ENCODE measurements around the gene MAGEA2B.
"Not testable (repeated sequence)": the region's sequence is repeated elsewhere in the genome, so short reads cannot be mapped to it uniquely, and the experiment has no call there.

The MAGEA2B gene

DNA sequence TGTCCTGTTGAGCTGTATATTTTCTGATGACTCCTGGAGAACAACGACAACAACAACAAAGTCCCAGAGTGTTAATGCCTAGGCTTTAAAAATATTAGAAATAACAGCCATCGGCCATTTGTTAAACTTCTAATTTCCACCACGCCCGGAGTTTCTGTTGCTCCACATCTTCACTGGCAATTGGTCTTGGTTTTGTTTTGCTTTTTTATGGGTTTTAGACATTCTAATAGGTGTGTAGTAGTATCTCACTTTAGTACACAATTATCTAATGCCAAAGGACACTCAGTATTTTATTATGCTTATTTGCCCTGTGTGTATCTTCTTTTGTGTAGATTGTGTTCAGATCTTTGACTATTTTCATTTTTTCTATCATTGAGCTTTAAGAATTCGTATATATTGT lies 24.1 kb downstream of the MAGEA2B start:
- no peak overlapping the region for H3K4me3 ChIP-seq (replicated peaks; ENCODE audit: low read depth, low read length)
- no peaks in the 10 kb centered on the region for H3K27me3 ChIP-seq (replicated peaks; ENCODE audit: control insufficient read depth, insufficient read depth, low read length)
- DNase-seq (ENCODE audit: extremely low read depth, insufficient read length), result no peak
- TF ChIP-seq, protein P1, sequence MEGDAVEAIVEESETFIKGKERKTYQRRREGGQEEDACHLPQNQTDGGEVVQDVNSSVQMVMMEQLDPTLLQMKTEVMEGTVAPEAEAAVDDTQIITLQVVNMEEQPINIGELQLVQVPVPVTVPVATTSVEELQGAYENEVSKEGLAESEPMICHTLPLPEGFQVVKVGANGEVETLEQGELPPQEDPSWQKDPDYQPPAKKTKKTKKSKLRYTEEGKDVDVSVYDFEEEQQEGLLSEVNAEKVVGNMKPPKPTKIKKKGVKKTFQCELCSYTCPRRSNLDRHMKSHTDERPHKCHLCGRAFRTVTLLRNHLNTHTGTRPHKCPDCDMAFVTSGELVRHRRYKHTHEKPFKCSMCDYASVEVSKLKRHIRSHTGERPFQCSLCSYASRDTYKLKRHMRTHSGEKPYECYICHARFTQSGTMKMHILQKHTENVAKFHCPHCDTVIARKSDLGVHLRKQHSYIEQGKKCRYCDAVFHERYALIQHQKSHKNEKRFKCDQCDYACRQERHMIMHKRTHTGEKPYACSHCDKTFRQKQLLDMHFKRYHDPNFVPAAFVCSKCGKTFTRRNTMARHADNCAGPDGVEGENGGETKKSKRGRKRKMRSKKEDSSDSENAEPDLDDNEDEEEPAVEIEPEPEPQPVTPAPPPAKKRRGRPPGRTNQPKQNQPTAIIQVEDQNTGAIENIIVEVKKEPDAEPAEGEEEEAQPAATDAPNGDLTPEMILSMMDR (IDR thresholded peaks at IDR 0.05; ENCODE audit: insufficient read depth, low read length, poor library complexity, severe bottlenecking), result no peak
- H3K36me3 ChIP-seq (ENCODE audit: control insufficient read depth, insufficient read depth, low read length), result no peaks in the 10 kb centered on the region

DNA sequence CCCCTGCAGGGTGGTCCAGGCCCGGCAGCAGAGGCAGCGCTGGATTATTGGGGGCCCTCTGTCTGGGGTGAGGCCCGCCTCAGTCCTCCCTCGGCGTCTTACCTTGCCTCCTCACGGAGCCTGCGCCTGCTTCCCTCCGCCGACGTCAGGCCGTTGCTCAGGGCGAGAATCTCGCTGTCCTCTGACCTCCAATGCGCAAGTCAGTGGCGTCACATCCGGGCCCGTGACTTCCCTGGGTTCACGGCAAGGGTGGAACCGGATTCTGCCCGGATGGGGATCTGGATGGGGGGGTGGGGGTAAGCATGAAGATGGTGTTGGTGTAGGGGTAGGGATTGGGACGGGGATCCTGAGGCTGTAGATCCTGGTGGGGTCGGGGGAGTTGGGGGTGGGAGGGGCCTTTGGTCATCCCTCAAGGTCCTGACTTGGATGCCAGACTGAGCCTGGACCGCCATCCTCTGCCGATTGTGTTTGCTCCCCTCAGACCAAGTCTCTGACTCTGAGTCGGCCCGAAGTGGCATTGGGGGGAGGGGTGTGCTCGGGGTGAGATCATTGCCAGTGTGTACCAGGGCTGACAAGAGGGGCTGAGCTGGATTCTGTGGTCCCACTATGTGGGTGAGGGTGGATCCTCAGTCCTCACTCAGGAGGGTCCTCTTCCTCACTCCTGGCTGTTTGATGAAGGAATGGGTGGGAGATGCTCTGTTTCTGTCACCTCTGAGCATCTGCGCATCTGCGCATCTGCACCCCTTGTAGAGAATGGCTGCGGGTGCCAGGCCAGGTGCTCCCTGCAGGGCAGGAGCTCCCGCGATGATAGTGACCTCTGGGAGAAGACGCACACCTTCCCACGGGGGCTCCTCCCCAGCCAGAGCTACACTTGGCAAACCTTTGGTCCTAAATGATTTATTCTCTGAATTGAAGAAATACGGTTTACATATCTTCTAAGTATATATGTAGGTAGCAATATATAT lies 39.5 kb downstream of the MAGEA2B start, which contains the start of gene MAGEA2:
Gene MAGEA2, minus strand, starts transcription at position 157 of the 965 bp plus-strand sequence. CDS start 2,479 bp downstream, outside the sequence.
- not testable (repeated sequence) for DNase-seq (ENCODE audit: extremely low read depth, insufficient read length); H3K27me3 ChIP-seq (replicated peaks; ENCODE audit: control insufficient read depth, insufficient read depth, low read length); H3K36me3 ChIP-seq (ENCODE audit: control insufficient read depth, insufficient read depth, low read length); H3K4me3 ChIP-seq (replicated peaks; ENCODE audit: low read depth, low read length)

DNA sequence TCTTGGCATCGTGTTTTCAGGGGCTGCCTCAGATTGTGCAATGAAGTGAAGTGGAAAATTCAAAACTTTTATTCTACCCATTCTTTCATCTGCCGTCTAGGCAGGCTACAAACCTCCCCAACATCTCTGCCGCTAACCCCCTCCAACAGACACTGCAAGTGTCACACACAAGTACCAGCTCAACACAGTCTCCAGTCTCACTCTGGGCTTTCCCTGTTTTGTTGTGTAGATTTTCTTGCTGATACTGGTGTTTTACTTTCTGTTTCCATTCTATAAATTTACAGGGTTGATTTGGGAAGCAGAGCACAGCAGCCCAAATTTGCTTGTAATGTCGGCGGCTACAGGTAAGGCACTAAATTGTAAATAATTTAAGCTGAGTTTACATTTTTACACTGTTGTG lies 40.4 kb downstream of the MAGEA2B start:
- not testable (repeated sequence) for H3K4me3 ChIP-seq (replicated peaks; ENCODE audit: low read depth, low read length); H3K27me3 ChIP-seq (replicated peaks; ENCODE audit: control insufficient read depth, insufficient read depth, low read length); DNase-seq (ENCODE audit: extremely low read depth, insufficient read length); H3K36me3 ChIP-seq (ENCODE audit: control insufficient read depth, insufficient read depth, low read length)

DNA sequence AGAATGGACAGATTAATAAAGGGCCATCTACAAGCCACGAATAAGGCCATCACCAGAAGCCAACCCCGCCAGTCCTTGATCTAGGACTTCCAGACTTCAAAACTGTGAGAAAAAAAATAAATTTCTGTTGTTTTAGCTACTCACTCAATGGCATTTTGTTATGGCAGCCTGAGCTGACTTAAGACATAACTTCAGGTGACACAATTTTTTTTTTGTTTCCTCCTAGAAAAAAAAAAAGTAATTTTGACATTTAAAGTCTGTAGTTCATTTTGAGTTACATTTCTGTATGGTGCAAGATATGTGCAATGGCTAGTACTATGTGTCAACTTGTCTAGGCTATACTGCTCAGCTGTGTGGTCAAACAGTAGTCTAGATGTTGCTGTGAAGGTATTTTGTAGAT lies 44.5 kb downstream of the MAGEA2B start, which contains the start of gene CSAG3:
Gene CSAG3, plus strand, starts transcription at position 301 of the 400 bp plus-strand sequence.
- H3K27me3 ChIP-seq (replicated peaks; ENCODE audit: control insufficient read depth, insufficient read depth, low read length); DNase-seq (ENCODE audit: extremely low read depth, insufficient read length); H3K36me3 ChIP-seq (ENCODE audit: control insufficient read depth, insufficient read depth, low read length); H3K4me3 ChIP-seq (replicated peaks; ENCODE audit: low read depth, low read length): not testable (repeated sequence)

DNA sequence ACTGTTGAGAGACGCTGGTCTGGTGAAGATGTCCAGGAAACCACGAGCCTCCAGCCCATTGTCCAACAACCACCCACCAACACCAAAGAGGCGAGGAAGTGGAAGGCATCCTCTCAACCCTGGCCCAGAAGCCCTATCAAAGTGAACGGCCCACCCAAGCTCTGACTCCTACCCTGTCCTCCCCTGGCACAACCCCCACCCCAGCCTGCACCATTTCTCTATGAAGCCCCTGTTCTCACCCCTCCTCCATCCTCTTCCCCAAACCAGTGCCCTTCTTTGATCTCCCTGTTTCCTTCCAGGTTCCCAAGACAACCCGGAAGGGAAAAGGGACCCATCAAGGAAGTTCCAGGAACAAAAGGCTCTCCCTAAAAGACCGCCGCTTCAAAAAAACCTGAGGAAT lies 45.1 kb downstream of the MAGEA2B start:
- not testable (repeated sequence) for H3K4me3 ChIP-seq (replicated peaks; ENCODE audit: low read depth, low read length); H3K36me3 ChIP-seq (ENCODE audit: control insufficient read depth, insufficient read depth, low read length); H3K27me3 ChIP-seq (replicated peaks; ENCODE audit: control insufficient read depth, insufficient read depth, low read length); DNase-seq (ENCODE audit: extremely low read depth, insufficient read length)

DNA sequence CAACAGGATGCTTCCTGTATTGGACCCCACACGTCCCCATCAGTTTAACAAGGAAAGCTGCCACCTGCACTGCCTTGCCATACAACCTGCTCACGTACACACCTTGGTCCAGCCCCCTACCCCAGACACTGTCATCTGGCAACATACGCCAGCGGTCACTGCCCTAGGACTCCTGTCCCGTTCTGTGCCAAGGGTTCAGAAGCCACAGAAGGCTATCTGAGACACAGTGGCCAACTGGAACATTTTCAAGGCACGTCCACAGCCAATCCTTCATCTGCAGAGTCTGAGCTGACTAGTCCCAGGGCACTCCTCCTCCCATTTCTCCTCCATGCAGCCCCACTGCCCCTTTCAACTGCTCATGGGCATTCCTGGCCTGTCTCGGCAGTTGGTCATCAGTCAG lies 47.2 kb downstream of the MAGEA2B start:
- not testable (repeated sequence) for DNase-seq (ENCODE audit: extremely low read depth, insufficient read length); H3K27me3 ChIP-seq (replicated peaks; ENCODE audit: control insufficient read depth, insufficient read depth, low read length); H3K36me3 ChIP-seq (ENCODE audit: control insufficient read depth, insufficient read depth, low read length); H3K4me3 ChIP-seq (replicated peaks; ENCODE audit: low read depth, low read length)

DNA sequence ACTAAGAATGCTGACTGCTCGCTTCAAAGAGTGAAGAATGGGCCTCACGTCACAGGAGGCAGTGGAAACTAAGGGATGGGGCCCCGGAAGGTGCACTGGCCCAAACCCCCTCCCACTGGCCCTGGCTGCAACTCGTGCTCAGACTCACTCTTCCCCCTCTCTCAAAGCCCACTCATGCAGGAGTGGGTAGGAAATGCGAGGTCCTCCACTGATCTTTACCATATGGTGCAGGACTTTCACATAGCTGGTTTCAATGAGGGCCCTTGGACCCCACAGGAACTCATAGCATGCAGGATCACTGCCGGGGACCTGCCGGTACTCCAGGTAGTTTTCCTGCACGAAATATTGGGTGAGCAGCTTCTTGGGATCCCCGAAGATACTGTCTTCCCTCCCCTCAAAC lies 52.1 kb downstream of the MAGEA2B start:
- H3K27me3 ChIP-seq (replicated peaks; ENCODE audit: control insufficient read depth, insufficient read depth, low read length); H3K36me3 ChIP-seq (ENCODE audit: control insufficient read depth, insufficient read depth, low read length); H3K4me3 ChIP-seq (replicated peaks; ENCODE audit: low read depth, low read length); DNase-seq (ENCODE audit: extremely low read depth, insufficient read length): not testable (repeated sequence)

Data from GM06990 (cell line).